Measurements from ENCODE around the gene FYCO1.

Gene FYCO1

GRCh38 chr3:45910892-45911291 lies 84.7 kb downstream of the FYCO1 start:
- H3K27me3 ChIP-seq (ENCODE audit: insufficient read depth, low read length, poor library complexity), result no peaks in the 10 kb centered on the region
- H3K9me3 ChIP-seq (ENCODE audit: insufficient read depth, low read length, severe bottlenecking), result no peaks in the 10 kb centered on the region
- H3K9ac ChIP-seq (ENCODE audit: low read depth, low read length), result peak overlapping the region; percentile 89
- H3K36me3 ChIP-seq (ENCODE audit: insufficient read depth, low read length), result peaks cover 91% of the 10 kb centered on the region
- H3K27ac ChIP-seq (ENCODE audit: low read length), result peak overlapping the region; percentile 99
- DNase-seq (peak; percentile 51), ATAC-seq (ENCODE audit: insufficient read depth, low read depth) (no peak)
- TF ChIP-seq EZH2 (IDR thresholded peaks at IDR 0.05; ENCODE audit: borderline replicate concordance, low read depth, low read length, severe bottlenecking) (no peak), CTCF (IDR thresholded peaks at IDR 0.05; ENCODE audit: borderline replicate concordance, extremely low read depth, low read length, poor library complexity, severe bottlenecking) (no peak)
- H3K79me2 ChIP-seq (ENCODE audit: insufficient read depth, low read length), result peaks cover 96% of the 10 kb centered on the region
- H3K4me1 ChIP-seq (ENCODE audit: insufficient read depth, low read length), result peaks cover 73% of the 10 kb centered on the region
- H4K20me1 ChIP-seq (ENCODE audit: insufficient read depth, low read length), result peaks cover 43% of the 10 kb centered on the region
- no peak overlapping the region for H2AFZ ChIP-seq (ENCODE audit: low read depth, low read length)
- peak overlapping the region; percentile 68 to 76; a peak in 3 of 4 replicates for H3K4me3 ChIP-seq (ENCODE audit: low read depth in 1 of 2, low read length in 2 of 2)
- peak overlapping the region; percentile 89 for H3K4me2 ChIP-seq (ENCODE audit: insufficient read depth, low read length)

GRCh38 chr3:45909542-45909941 lies 86.1 kb downstream of the FYCO1 start:
- peak; percentile 81 for DNase-seq
- peaks cover 100% of the 10 kb centered on the region for H3K79me2 ChIP-seq (ENCODE audit: insufficient read depth, low read length)
- H3K4me2 ChIP-seq (ENCODE audit: insufficient read depth, low read length), result peak overlapping the region; percentile 89
- no peak for TF ChIP-seq CTCF (IDR thresholded peaks at IDR 0.05; ENCODE audit: borderline replicate concordance, extremely low read depth, low read length, poor library complexity, severe bottlenecking)
- no peak for TF ChIP-seq EZH2 (IDR thresholded peaks at IDR 0.05; ENCODE audit: borderline replicate concordance, low read depth, low read length, severe bottlenecking)
- peaks cover 85% of the 10 kb centered on the region for H3K4me1 ChIP-seq (ENCODE audit: insufficient read depth, low read length)
- peaks cover 57% of the 10 kb centered on the region for H4K20me1 ChIP-seq (ENCODE audit: insufficient read depth, low read length)
- H3K9me3 ChIP-seq (ENCODE audit: insufficient read depth, low read length, severe bottlenecking), result no peaks in the 10 kb centered on the region
- H3K36me3 ChIP-seq (ENCODE audit: insufficient read depth, low read length), result peaks cover 100% of the 10 kb centered on the region
- no peaks in the 10 kb centered on the region for H3K27me3 ChIP-seq (ENCODE audit: insufficient read depth, low read length, poor library complexity)
- peak; percentile 44 for ATAC-seq (ENCODE audit: insufficient read depth, low read depth)
- peak overlapping the region; percentile 89 for H3K9ac ChIP-seq (ENCODE audit: low read depth, low read length)
- no peak overlapping the region for H2AFZ ChIP-seq (ENCODE audit: low read depth, low read length)
- peak overlapping the region; percentile 99 for H3K27ac ChIP-seq (ENCODE audit: low read length)
- peak overlapping the region; percentile 68 to 76; a peak in 3 of 4 replicates for H3K4me3 ChIP-seq (ENCODE audit: low read depth in 1 of 2, low read length in 2 of 2)

- peaks cover 100% of the 10 kb centered on the region for H3K36me3 ChIP-seq (ENCODE audit: insufficient read depth, low read length)
Measured at GRCh38 chr3:45908761-45909160, 86.9 kb downstream of the FYCO1 start.

More at GRCh38 chr3:45908761-45909160, 86.9 kb downstream of the FYCO1 start:
- Histone ChIP-seq H2AFZ (ENCODE audit: low read depth, low read length) (no peak overlapping the region), H3K9ac (ENCODE audit: low read depth, low read length) (peak overlapping the region; percentile 89), H3K4me2 (ENCODE audit: insufficient read depth, low read length) (peak overlapping the region; percentile 89), H4K20me1 (ENCODE audit: insufficient read depth, low read length) (peaks cover 63% of the 10 kb centered on the region), H3K4me3 (ENCODE audit: low read depth in 1 of 2, low read length in 2 of 2) (peak overlapping the region in 1 of 2 experiments; percentile 76; a peak in 3 of 4 replicates), H3K27ac (ENCODE audit: low read length) (peak overlapping the region; percentile 99), H3K9me3 (ENCODE audit: insufficient read depth, low read length, severe bottlenecking) (no peaks in the 10 kb centered on the region), H3K4me1 (ENCODE audit: insufficient read depth, low read length) (peaks cover 92% of the 10 kb centered on the region), H3K27me3 (ENCODE audit: insufficient read depth, low read length, poor library complexity) (no peaks in the 10 kb centered on the region), H3K79me2 (ENCODE audit: insufficient read depth, low read length) (peaks cover 100% of the 10 kb centered on the region)
- no peak for TF ChIP-seq CTCF (IDR thresholded peaks at IDR 0.05; ENCODE audit: borderline replicate concordance, extremely low read depth, low read length, poor library complexity, severe bottlenecking)
- no peak for TF ChIP-seq EZH2 (IDR thresholded peaks at IDR 0.05; ENCODE audit: borderline replicate concordance, low read depth, low read length, severe bottlenecking)
- ATAC-seq (ENCODE audit: insufficient read depth, low read depth) (peak; percentile 20; the same call in 2 of the 3 replicates), DNase-seq (peak; percentile 61)

Measured in DND-41 (cell line).